IgD-negative memory B cell (primary cell): ENCODE data around the gene GPR17. TPM values are rescaled to one million over a fixed set of nuclear protein-coding genes. Genes with fewer than 3 reads are reported as not detected.
A peak's percentile ranks its signal among the peaks of the same experiment; 100 is the strongest.

Experiments used
- H3K27ac Mint-ChIP-seq, 3 donors: one replicate each; pipeline ENCODE4 v1.8.0; 2020 to 2022; ENCODE audit warnings: mild to moderate bottlenecking in 3 of 3, mixed read lengths in 3 of 3, moderate library complexity in 1 of 3
- H3K27me3 Mint-ChIP-seq: one replicate; pipeline ENCODE4 v1.8.0; 2021; ENCODE audit warnings: mixed read lengths
- H3K36me3 Mint-ChIP-seq: one replicate; pipeline ENCODE4 v1.8.0; 2020; ENCODE audit warnings: mild to moderate bottlenecking, mixed read lengths
- H3K4me1 Mint-ChIP-seq, 3 donors: one replicate each; pipeline ENCODE4 v1.8.0; 2020 to 2022; ENCODE audit warnings: mixed read lengths in 3 of 3, mild to moderate bottlenecking in 1 of 3
- H3K4me3 Mint-ChIP-seq, 4 donors: one replicate each; pipeline ENCODE4 v1.8.0; 2020 to 2022; ENCODE audit warnings: mild to moderate bottlenecking in 4 of 4, mixed read lengths in 4 of 4, moderate library complexity in 3 of 4
- H3K9me3 Mint-ChIP-seq, 3 donors: one replicate each; pipeline ENCODE4 v1.8.0; 2020 to 2021; ENCODE audit warnings: mixed read lengths in 3 of 3, mild to moderate bottlenecking in 1 of 3
- polyA plus RNA-seq: library from polyadenylated mRNA; unstranded; fragments of 300-500 nt; fragmentation: Illumina TruSeq; gene quantifications from one replicate; pipeline ENCODE4 v1.2.3, GENCODE V29; 2021

Gene GPR17
- polyA plus RNA-seq, 1 donor from 2014 or later, result not detected

- Mint-ChIP-seq H3K9me3 (peaks cover 0 to 4% (median 0%) of the 10 kb centered on the region in 3 donors), H3K4me1 (peaks cover 5 to 12% (median 7%) of the 10 kb centered on the region in 3 donors), H3K27me3 (peaks cover 9% of the 10 kb centered on the region), H3K4me3 (no peak overlapping the region), H3K27ac (no peak overlapping the region), H3K36me3 (no peaks in the 10 kb centered on the region)
Measured at GRCh38 chr2:127657232-127657595, 11.3 kb downstream of the GPR17 start.

GRCh38 chr2:127658146-127658545 lies 12.2 kb downstream of the GPR17 start:
- Mint-ChIP-seq H3K4me3 (peak overlapping the region in 1 of 4 donors; percentile 22), H3K4me1 (peaks cover 0 to 5% (median 2%) of the 10 kb centered on the region in 3 donors), H3K36me3 (no peaks in the 10 kb centered on the region), H3K27me3 (peaks cover 16% of the 10 kb centered on the region), H3K27ac (no peak overlapping the region), H3K9me3 (peaks cover 0 to 4% (median 0%) of the 10 kb centered on the region in 3 donors)

GRCh38 chr2:127658641-127659407 lies 12.9 kb downstream of the GPR17 start:
- peaks cover 0 to 4% (median 0%) of the 10 kb centered on the region in 3 donors for H3K9me3 Mint-ChIP-seq
- no peak overlapping the region for H3K4me3 Mint-ChIP-seq
- peaks cover 0 to 7% (median 0%) of the 10 kb centered on the region in 3 donors for H3K4me1 Mint-ChIP-seq
- H3K27me3 Mint-ChIP-seq, result peaks cover 22% of the 10 kb centered on the region
- no peaks in the 10 kb centered on the region for H3K36me3 Mint-ChIP-seq
- H3K27ac Mint-ChIP-seq, result no peak overlapping the region

GRCh38 chr2:127659408-127660290 lies 13.7 kb downstream of the GPR17 start:
- H3K36me3 Mint-ChIP-seq, result no peaks in the 10 kb centered on the region
- peaks cover 26% of the 10 kb centered on the region for H3K27me3 Mint-ChIP-seq
- peak overlapping the region in 1 of 4 donors; percentile 52 for H3K4me3 Mint-ChIP-seq
- H3K27ac Mint-ChIP-seq, result no peak overlapping the region
- H3K4me1 Mint-ChIP-seq, result peaks cover 0 to 7% (median 0%) of the 10 kb centered on the region in 3 donors
- peaks cover 0 to 4% (median 0%) of the 10 kb centered on the region in 3 donors for H3K9me3 Mint-ChIP-seq

- H3K4me1 Mint-ChIP-seq, result peaks cover 0 to 7% (median 0%) of the 10 kb centered on the region in 3 donors
- peaks cover 31% of the 10 kb centered on the region for H3K27me3 Mint-ChIP-seq
- H3K36me3 Mint-ChIP-seq, result peaks cover 2% of the 10 kb centered on the region
- no peak overlapping the region for H3K27ac Mint-ChIP-seq
- peaks cover 0 to 4% (median 0%) of the 10 kb centered on the region in 3 donors for H3K9me3 Mint-ChIP-seq
- H3K4me3 Mint-ChIP-seq, result no peak overlapping the region
Measured at GRCh38 chr2:127660291-127660578, 14.3 kb downstream of the GPR17 start.

GRCh38 chr2:127661072-127661649 lies 15.2 kb downstream of the GPR17 start:
- Mint-ChIP-seq H3K9me3 (peaks cover 0 to 4% (median 0%) of the 10 kb centered on the region in 3 donors), H3K4me1 (peaks cover 0 to 7% (median 0%) of the 10 kb centered on the region in 3 donors), H3K27ac (no peak overlapping the region), H3K27me3 (peaks cover 37% of the 10 kb centered on the region), H3K4me3 (no peak overlapping the region), H3K36me3 (peaks cover 2% of the 10 kb centered on the region)

- H3K4me1 Mint-ChIP-seq, result peaks cover 0 to 7% (median 0%) of the 10 kb centered on the region in 3 donors
- H3K27ac Mint-ChIP-seq, result no peak overlapping the region
- H3K4me3 Mint-ChIP-seq, result no peak overlapping the region
- peaks cover 39% of the 10 kb centered on the region for H3K27me3 Mint-ChIP-seq
- H3K36me3 Mint-ChIP-seq, result peaks cover 2% of the 10 kb centered on the region
- peaks cover 0 to 4% (median 0%) of the 10 kb centered on the region in 3 donors for H3K9me3 Mint-ChIP-seq
Measured at GRCh38 chr2:127661949-127662510, 16.1 kb downstream of the GPR17 start.

GRCh38 chr2:127662937-127663565 lies 17.1 kb downstream of the GPR17 start:
- H3K4me1 Mint-ChIP-seq, result peaks cover 0 to 5% (median 0%) of the 10 kb centered on the region in 3 donors
- H3K36me3 Mint-ChIP-seq, result peaks cover 2% of the 10 kb centered on the region
- H3K27ac Mint-ChIP-seq, result no peak overlapping the region
- peaks cover 43% of the 10 kb centered on the region for H3K27me3 Mint-ChIP-seq
- no peak overlapping the region for H3K4me3 Mint-ChIP-seq
- H3K9me3 Mint-ChIP-seq, result peaks cover 0 to 4% (median 0%) of the 10 kb centered on the region in 3 donors

GRCh38 chr2:127663566-127664064 lies 17.7 kb downstream of the GPR17 start:
- no peak overlapping the region for H3K4me3 Mint-ChIP-seq
- H3K27ac Mint-ChIP-seq, result no peak overlapping the region
- peaks cover 0 to 4% (median 0%) of the 10 kb centered on the region in 3 donors for H3K9me3 Mint-ChIP-seq
- peaks cover 0 to 5% (median 0%) of the 10 kb centered on the region in 3 donors for H3K4me1 Mint-ChIP-seq
- H3K36me3 Mint-ChIP-seq, result peaks cover 2% of the 10 kb centered on the region
- peaks cover 42% of the 10 kb centered on the region for H3K27me3 Mint-ChIP-seq

- Mint-ChIP-seq H3K27me3 (peaks cover 41% of the 10 kb centered on the region), H3K9me3 (peaks cover 0 to 4% (median 0%) of the 10 kb centered on the region in 3 donors), H3K36me3 (peaks cover 2% of the 10 kb centered on the region), H3K27ac (no peak overlapping the region), H3K4me3 (no peak overlapping the region), H3K4me1 (peaks cover 0 to 5% (median 0%) of the 10 kb centered on the region in 3 donors)
Measured at GRCh38 chr2:127664065-127664894, 18.3 kb downstream of the GPR17 start.

GRCh38 chr2:127664895-127665225 lies 18.9 kb downstream of the GPR17 start:
- Mint-ChIP-seq H3K4me1 (peaks cover 0 to 4% (median 0%) of the 10 kb centered on the region in 3 donors), H3K36me3 (peaks cover 2% of the 10 kb centered on the region), H3K9me3 (peaks cover 0 to 6% (median 2%) of the 10 kb centered on the region in 3 donors), H3K4me3 (no peak overlapping the region), H3K27me3 (peaks cover 44% of the 10 kb centered on the region), H3K27ac (peak overlapping the region in 1 of 3 donors; percentile 46)

GRCh38 chr2:127665267-127665893 lies 19.4 kb downstream of the GPR17 start:
- Mint-ChIP-seq H3K9me3 (peaks cover 0 to 5% (median 2%) of the 10 kb centered on the region in 3 donors), H3K4me3 (peak overlapping the region in 1 of 4 donors; percentile 2), H3K27ac (peak overlapping the region in 1 of 3 donors; percentile 46), H3K4me1 (peaks cover 0 to 2% (median 0%) of the 10 kb centered on the region in 3 donors), H3K36me3 (peaks cover 2% of the 10 kb centered on the region), H3K27me3 (peaks cover 41% of the 10 kb centered on the region)

GRCh38 chr2:127669056-127669455 lies 23.1 kb downstream of the GPR17 start:
- H3K4me1 Mint-ChIP-seq, result no peaks in the 10 kb centered on the region
- peaks cover 2% of the 10 kb centered on the region for H3K36me3 Mint-ChIP-seq
- H3K9me3 Mint-ChIP-seq, result peaks cover 0 to 3% (median 2%) of the 10 kb centered on the region in 3 donors
- no peak overlapping the region for H3K27ac Mint-ChIP-seq
- peaks cover 37% of the 10 kb centered on the region for H3K27me3 Mint-ChIP-seq
- H3K4me3 Mint-ChIP-seq, result no peak overlapping the region
